Measurements from ENCODE around the gene ZBTB48.

DNA sequence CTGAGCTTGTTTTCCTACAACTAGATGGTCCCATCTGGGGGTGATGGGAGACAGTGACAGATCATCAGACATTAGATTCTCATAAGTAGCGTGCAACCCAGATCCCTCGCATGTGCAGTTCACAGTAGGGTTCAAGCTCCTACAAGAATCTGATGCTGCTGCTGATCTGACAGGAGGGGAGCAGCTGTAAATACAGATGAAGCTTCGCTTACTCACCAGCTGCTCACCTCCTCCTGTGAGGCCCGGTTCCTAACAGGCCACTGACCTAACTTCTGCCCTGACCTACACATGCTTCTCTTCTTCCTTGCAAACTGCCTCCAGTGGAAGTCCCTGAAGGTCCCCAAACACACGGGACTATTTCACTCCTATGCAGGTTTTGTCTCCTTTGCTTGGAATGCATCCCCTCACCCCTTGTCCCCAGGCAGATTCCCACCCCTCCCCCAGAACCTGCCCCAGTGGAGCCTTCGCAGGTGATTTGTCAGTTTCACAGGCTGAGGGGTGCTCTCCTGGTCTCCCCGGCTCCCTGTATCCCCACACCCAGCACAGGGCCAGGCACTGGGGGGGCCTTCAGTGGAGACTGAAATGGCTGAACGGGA lies 5.7 kb upstream of the ZBTB48 start:
- TF ChIP-seq YY1 (IDR thresholded peaks at IDR 0.05; ENCODE audit: insufficient read depth, insufficient read length) (no peak), SUZ12 (IDR thresholded peaks at IDR 0.05; ENCODE audit: extremely low read depth, insufficient read depth, insufficient read length) (no peak)
